HG02588 (cell line): Measurements from ENCODE around the gene PRX.
"Not testable (repeated sequence)": the region's sequence is repeated elsewhere in the genome, so short reads cannot be mapped to it uniquely, and the experiment has no call there.

Experiments
- ATAC-seq: cut with Tn5 transposase; IDR thresholded peaks from one replicate; pipeline ENCODE4 v1.9.1; 2021; ENCODE audit warnings: mild to moderate bottlenecking, moderate library complexity; ENCODE audit not compliant: unreplicated experiment

Gene PRX

GRCh38 chr19:40414542-40415535, 1.7 kb upstream of the PRX start:
- no peak for ATAC-seq

GRCh38 chr19:40412866-40413265, 312 bp downstream of the PRX start:
- ATAC-seq: no peak

- no peak for ATAC-seq
Observed at GRCh38 chr19:40411958-40412499, 1.1 kb downstream of the PRX start.

GRCh38 chr19:40411125-40411842, 1.9 kb downstream of the PRX start:
- no peak for ATAC-seq

GRCh38 chr19:40410030-40410389, 3.2 kb downstream of the PRX start:
- ATAC-seq: no peak

- not testable (repeated sequence) for ATAC-seq
Observed at GRCh38 chr19:40408598-40408925, 4.6 kb downstream of the PRX start.

- no peak for ATAC-seq
Observed at GRCh38 chr19:40407714-40408597, 5.2 kb downstream of the PRX start.

- peak; percentile 68 for ATAC-seq
Observed at GRCh38 chr19:40403262-40403984, 9.8 kb downstream of the PRX start.

GRCh38 chr19:40400559-40400958, 12.6 kb downstream of the PRX start:
- ATAC-seq: no peak

GRCh38 chr19:40398417-40399131, 14.6 kb downstream of the PRX start:
- ATAC-seq: no peak

- no peak for ATAC-seq
Observed at GRCh38 chr19:40397568-40397906, 15.6 kb downstream of the PRX start.

- no peak for ATAC-seq
Observed at GRCh38 chr19:40396886-40397567, 16.2 kb downstream of the PRX start.

- ATAC-seq: no peak
Observed at GRCh38 chr19:40395956-40396355, 17.2 kb downstream of the PRX start.

GRCh38 chr19:40394816-40395210, 18.4 kb downstream of the PRX start:
- no peak for ATAC-seq

- no peak for ATAC-seq
Observed at GRCh38 chr19:40393894-40394815, 19.0 kb downstream of the PRX start.

GRCh38 chr19:40392894-40393517, 20.2 kb downstream of the PRX start:
- ATAC-seq: no peak

- ATAC-seq: no peak
Observed at GRCh38 chr19:40392123-40392522, 21.1 kb downstream of the PRX start.
